SK-N-SH treated with all-trans-retinoic acid at 6 μM for 48 hours (cell line): ENCODE measurements around the gene SSBP2.

ENCODE experiments used
- ISL1 ChIP-seq: fragments of 250-450 bp; sonication (Bioruptor Pico); IDR thresholded peaks from 2 replicates; pipeline ENCODE4 v2.1.2; 2022; ENCODE audit warnings: mild to moderate bottlenecking, moderate library complexity
- PPARA ChIP-seq: fragments of 250-450 bp; sonication (Bioruptor Pico); IDR thresholded peaks from 2 replicates; pipeline ENCODE4 v1.5.0; 2020; ENCODE audit warnings: mild to moderate bottlenecking, borderline replicate concordance
- SNAI2 ChIP-seq: fragments of 250-450 bp; sonication (Bioruptor Pico); IDR thresholded peaks from 2 replicates; pipeline ENCODE4 v1.5.0; 2020; ENCODE audit warnings: mild to moderate bottlenecking, moderate library complexity

DNA sequence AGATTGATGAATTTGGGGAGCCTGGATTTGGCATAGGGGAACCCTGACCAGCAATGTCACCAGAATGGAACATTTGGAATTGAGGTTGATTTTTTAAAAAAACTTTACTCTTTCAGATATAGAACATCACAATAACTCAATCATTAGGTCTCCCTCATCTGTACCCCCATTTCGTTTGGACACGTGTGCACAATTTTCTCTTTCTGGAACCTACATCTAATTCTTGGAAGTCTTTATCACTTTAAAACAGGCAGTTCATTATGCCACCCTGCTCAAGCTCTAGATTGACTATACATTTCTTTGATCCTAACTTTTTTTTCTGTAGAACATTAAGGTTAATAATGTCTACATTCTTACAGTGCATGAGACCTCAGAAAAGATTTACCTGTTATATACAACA lies 3.7 kb upstream of the SSBP2 start:
- TF ChIP-seq PPARA (CRISPR knock-in tag): no peak
- no peak for TF ChIP-seq SNAI2 (CRISPR knock-in tag)
- no peak for TF ChIP-seq ISL1 (CRISPR knock-in tag)
